Kidney glomerular epithelial cell (primary cell): ENCODE results near the gene ADAMTSL2.

Experiments used
- DNase-seq: peaks from one replicate; lab custom pipeline; 2025; lab: John Stamatoyannopoulos, UW

Gene ADAMTSL2

GRCh38 chr9:133499892-133500270, 34.6 kb upstream of the ADAMTSL2 start:
- no peak for DNase-seq

- no peak for DNase-seq
These were observed 32.4 kb upstream of the ADAMTSL2 start for GRCh38 chr9:133502112-133502511.

- no peak for DNase-seq
These were observed 29.2 kb upstream of the ADAMTSL2 start for GRCh38 chr9:133505186-133505830.

GRCh38 chr9:133505901-133506652, 28.4 kb upstream of the ADAMTSL2 start:
- no peak for DNase-seq

GRCh38 chr9:133506653-133507038, 27.9 kb upstream of the ADAMTSL2 start:
- DNase-seq, result peak; percentile 59

GRCh38 chr9:133507246-133507965, 27.1 kb upstream of the ADAMTSL2 start:
- DNase-seq, result no peak

- no peak for DNase-seq
These were observed 26.5 kb upstream of the ADAMTSL2 start for GRCh38 chr9:133508046-133508445.

- DNase-seq, result no peak
These were observed 25.1 kb upstream of the ADAMTSL2 start for GRCh38 chr9:133509179-133510083.

- no peak for DNase-seq
These were observed 23.5 kb upstream of the ADAMTSL2 start for GRCh38 chr9:133510926-133511505.

GRCh38 chr9:133511607-133512006, 22.9 kb upstream of the ADAMTSL2 start:
- DNase-seq, result no peak

GRCh38 chr9:133512253-133513213, 22.0 kb upstream of the ADAMTSL2 start:
- DNase-seq, result no peak

GRCh38 chr9:133513214-133514100, 21.0 kb upstream of the ADAMTSL2 start:
- no peak for DNase-seq

GRCh38 chr9:133514460-133515239, 19.9 kb upstream of the ADAMTSL2 start:
- DNase-seq, result no peak

GRCh38 chr9:133515240-133515610, 19.3 kb upstream of the ADAMTSL2 start:
- no peak for DNase-seq

GRCh38 chr9:133515615-133516255, 18.8 kb upstream of the ADAMTSL2 start:
- DNase-seq, result no peak

GRCh38 chr9:133516256-133516960, 18.1 kb upstream of the ADAMTSL2 start:
- DNase-seq, result no peak

GRCh38 chr9:133516961-133517350, 17.5 kb upstream of the ADAMTSL2 start:
- DNase-seq, result no peak

GRCh38 chr9:133517711-133518110, 16.8 kb upstream of the ADAMTSL2 start:
- no peak for DNase-seq
